CD14-positive monocyte (primary cell): Measurements from ENCODE around the gene MAPKAPK3. TPM values are rescaled to one million over a fixed set of nuclear protein-coding genes. Genes with fewer than 3 reads are reported as not detected.
A peak's percentile ranks its signal among the peaks of the same experiment; 100 is the strongest.

Source experiments
- DNase-seq, 3 donors: peaks; one replicate each; pipeline ENCODE4 v3.0.0-alpha.2; 2011 to 2022
- H2AFZ ChIP-seq: 2 replicates; pipeline ENCODE4 v1.6.0; 2012; ENCODE audit warnings: mild to moderate bottlenecking, low read depth, low read length, inconsistent platforms; ENCODE audit not compliant: insufficient read depth, poor library complexity, severe bottlenecking
- H3K27ac ChIP-seq, 2 donors: 1 replicate in 1 of 2; 2 replicates in 1 of 2; pipeline ENCODE4 v1.5.1; 2012 to 2013; ENCODE audit warnings: low read length in 2 of 2, control low read depth in 1 of 2, inconsistent platforms in 1 of 2, low read depth in 1 of 2, mild to moderate bottlenecking in 1 of 2
- H3K27me3 ChIP-seq, 2 donors: one replicate each; pipeline versions ENCODE4 v1.6.0 to v1.6.1; 2011 to 2013; ENCODE audit warnings: low read length in 2 of 2; ENCODE audit not compliant: control insufficient read depth in 2 of 2, insufficient read depth in 2 of 2
- H3K36me3 ChIP-seq, 2 donors: replicated peaks in 1 of 2; 1 replicate in 1 of 2; 2 replicates in 1 of 2; pipeline versions ENCODE4 v1.5.1 to v1.6.1; 2012 to 2013; ENCODE audit warnings: low read length in 2 of 2, control low read depth in 1 of 2, inconsistent platforms in 1 of 2, mild to moderate bottlenecking in 1 of 2; ENCODE audit not compliant: insufficient read depth in 2 of 2, control insufficient read depth in 1 of 2
- H3K4me1 ChIP-seq, 2 donors: 1 replicate in 1 of 2; 2 replicates in 1 of 2; pipeline versions ENCODE4 v1.5.1 to v1.6.1; 2012 to 2013; ENCODE audit warnings: low read length in 2 of 2, control low read depth in 1 of 2, inconsistent platforms in 1 of 2, mild to moderate bottlenecking in 1 of 2, moderate library complexity in 1 of 2; ENCODE audit not compliant: insufficient read depth in 2 of 2, control insufficient read depth in 1 of 2
- H3K4me2 ChIP-seq: replicated peaks from 2 replicates; pipeline ENCODE3; 2012; ENCODE audit warnings: low read length, moderate library complexity, mild to moderate bottlenecking; ENCODE audit not compliant: poor library complexity, severe bottlenecking; ENCODE audit errors: extremely low read depth
- H3K4me3 ChIP-seq, 3 experiments: fragments of 200-600 bp in 1 of 3; sonication (generic) in 1 of 3; replicated peaks in 1 of 3; 1 replicate in 2 of 3; 2 replicates in 1 of 3; pipeline ENCODE4 v1.5.1; 2011 to 2013; ENCODE audit warnings: low read length in 3 of 3, mild to moderate bottlenecking in 3 of 3, control low read depth in 2 of 3, low read depth in 2 of 3, inconsistent platforms in 1 of 3, moderate library complexity in 1 of 3
- H3K79me2 ChIP-seq: 2 replicates; pipeline ENCODE4 v1.6.0; 2012; ENCODE audit warnings: mild to moderate bottlenecking, control low read depth, inconsistent platforms, low read length, moderate library complexity; ENCODE audit not compliant: insufficient read depth
- H3K9ac ChIP-seq: 2 replicates; pipeline ENCODE4 v1.6.0; 2017; ENCODE audit warnings: low read length, mild to moderate bottlenecking; ENCODE audit not compliant: insufficient read depth, poor library complexity, severe bottlenecking
- H3K9me3 ChIP-seq, 2 donors: replicated peaks in 1 of 2; 1 replicate in 1 of 2; 2 replicates in 1 of 2; pipeline versions ENCODE4 v1.5.1 to v1.6.1; 2012 to 2013; ENCODE audit warnings: low read length in 2 of 2, control low read depth in 1 of 2; ENCODE audit not compliant: control insufficient read depth in 1 of 2, insufficient read depth in 1 of 2
- H4K20me1 ChIP-seq: 2 replicates; pipeline ENCODE4 v1.6.0; 2012; ENCODE audit warnings: mild to moderate bottlenecking, low read length, control low read depth, moderate library complexity; ENCODE audit not compliant: insufficient read depth
- H3K27ac Mint-ChIP-seq, 7 donors: one replicate each; pipeline ENCODE4 v1.8.0; 2020; ENCODE audit warnings: mild to moderate bottlenecking in 7 of 7, mixed read lengths in 7 of 7, moderate library complexity in 6 of 7, inconsistent platforms in 2 of 7
- H3K27me3 Mint-ChIP-seq, 3 donors: one replicate each; pipeline ENCODE4 v1.8.0; 2021 to 2022; ENCODE audit warnings: low read depth in 3 of 3, mild to moderate bottlenecking in 3 of 3, mixed read lengths in 3 of 3, moderate library complexity in 3 of 3, inconsistent platforms in 1 of 3
- H3K36me3 Mint-ChIP-seq, 2 donors: one replicate each; pipeline ENCODE4 v1.8.0; 2020; ENCODE audit warnings: mixed read lengths in 2 of 2, inconsistent platforms in 1 of 2, mild to moderate bottlenecking in 1 of 2
- H3K4me1 Mint-ChIP-seq: one replicate; pipeline ENCODE4 v1.8.0; 2020; ENCODE audit warnings: mild to moderate bottlenecking, mixed read lengths
- H3K4me3 Mint-ChIP-seq, 2 donors: one replicate each; pipeline ENCODE4 v1.8.0; 2020; ENCODE audit warnings: mild to moderate bottlenecking in 2 of 2, mixed read lengths in 2 of 2, moderate library complexity in 1 of 2
- H3K9me3 Mint-ChIP-seq, 7 donors: one replicate each; pipeline ENCODE4 v1.8.0; 2020 to 2022; ENCODE audit warnings: mixed read lengths in 7 of 7, mild to moderate bottlenecking in 6 of 7, moderate library complexity in 6 of 7, inconsistent platforms in 2 of 7
- CTCF ChIP-seq: fragments of 200-600 bp; IDR thresholded peaks from one replicate; pipeline ENCODE4 v1.8.0; 2022; ENCODE audit warnings: antibody characterized with exemption, mild to moderate bottlenecking
- WGBS: methylation state at CpG from one replicate; pipeline ENCODE4 v1.1.5; 2013; ENCODE audit warnings: missing lambda C conversion rate; ENCODE audit not compliant: insufficient coverage; 5-methylcytosine and 5-hydroxymethylcytosine counted together
- intact Hi-C, 2 donors: fragments of 100-400 bp; cut with micrococcal nuclease; formaldehyde crosslinking; loops; one replicate each; pipeline versions ENCODE4 v1.15.0 to v1.15.1; 2023
- polyA plus RNA-seq, 3 donors: library from polyadenylated mRNA; depleted of rRNA in 1 of 3; unstranded in 2 of 3; stranded (reverse) in 1 of 3; fragments of 300-500 nt in 2 of 3; fragments of >200 nt in 1 of 3; fragmentation: Illumina TruSeq in 2 of 3; gene quantifications; 1 replicate in 2 of 3; 2 replicates in 1 of 3; pipeline ENCODE4 v1.2.3, GENCODE V29; 2012 to 2021

The MAPKAPK3 gene
- polyA plus RNA-seq, 3 donors: 173 to 252 (median 201) TPM

- no peak overlapping the region for H3K4me3 ChIP-seq
- H3K4me2 ChIP-seq: no peak overlapping the region
- Mint-ChIP-seq H3K9me3 (no peaks in the 10 kb centered on the region), H3K27ac (peak overlapping the region in 2 of 7 donors; percentile 41 to 46), H3K27me3 (no peaks in the 10 kb centered on the region), H3K4me1 (peaks cover 30% of the 10 kb centered on the region), H3K4me3 (no peak overlapping the region), H3K36me3 (peaks cover 20 to 30% of the 10 kb centered on the region in 2 donors)
- no peaks in the 10 kb centered on the region for H4K20me1 ChIP-seq
- H3K79me2 ChIP-seq: peaks cover 9% of the 10 kb centered on the region
- DNase-seq: no peak
- peaks cover 10 to 32% of the 10 kb centered on the region in 2 donors for H3K36me3 ChIP-seq
- no peak for TF ChIP-seq CTCF
- no peak overlapping the region for H2AFZ ChIP-seq
- peaks cover 10 to 30% of the 10 kb centered on the region in 2 donors for H3K4me1 ChIP-seq
- intact Hi-C loops: loop anchor here in 1 of 2 donors (10.0 kb wide), 1 partner anchor 81 kb away; no protein-coding TSS in a partner anchor
- H3K9ac ChIP-seq: no peak overlapping the region
- 83% methylated on average over 5 of the region's 8 CpGs for WGBS
- no peaks in the 10 kb centered on the region for H3K27me3 ChIP-seq
- H3K27ac ChIP-seq: no peak overlapping the region
- H3K9me3 ChIP-seq: no peaks in the 10 kb centered on the region
These were observed 43.1 kb upstream of the MAPKAPK3 start for GRCh38 chr3:50573566-50574443.

- Mint-ChIP-seq H3K4me1 (peaks cover 29% of the 10 kb centered on the region), H3K27ac (peak overlapping the region in 1 of 7 donors; percentile 32), H3K9me3 (no peaks in the 10 kb centered on the region), H3K4me3 (no peak overlapping the region), H3K27me3 (no peaks in the 10 kb centered on the region), H3K36me3 (peaks cover 25 to 35% of the 10 kb centered on the region in 2 donors)
- H3K9ac ChIP-seq: no peak overlapping the region
- intact Hi-C loops: loop anchor here in 1 of 2 donors (10.0 kb wide), 1 partner anchor 80 kb away; no protein-coding TSS in a partner anchor
- no peak for DNase-seq
- H3K27me3 ChIP-seq: no peaks in the 10 kb centered on the region
- WGBS: no CpG with 5 or more reads among the region's 1 CpG
- no peak overlapping the region for H2AFZ ChIP-seq
- H3K79me2 ChIP-seq: peaks cover 5% of the 10 kb centered on the region
- H3K4me2 ChIP-seq: no peak overlapping the region
- peaks cover 10 to 24% of the 10 kb centered on the region in 2 donors for H3K4me1 ChIP-seq
- H3K27ac ChIP-seq: no peak overlapping the region
- TF ChIP-seq CTCF: no peak
- H3K36me3 ChIP-seq: peaks cover 13 to 37% of the 10 kb centered on the region in 2 donors
- H4K20me1 ChIP-seq: no peaks in the 10 kb centered on the region
- H3K4me3 ChIP-seq: no peak overlapping the region
- H3K9me3 ChIP-seq: no peaks in the 10 kb centered on the region
These were observed 42.5 kb upstream of the MAPKAPK3 start for GRCh38 chr3:50574444-50574831.
